ENCODE measurements around the gene CNNM2.
"Not testable (repeated sequence)": the region's sequence is repeated elsewhere in the genome, so short reads cannot be mapped to it uniquely, and the experiment has no call there.

Gene CNNM2

GRCh38 chr10:103109821-103110220 lies 191.7 kb downstream of the CNNM2 start:
- DNase-seq (ENCODE audit: low read depth in 2 of 2), result no peak

- DNase-seq (ENCODE audit: low read depth in 2 of 2), result no peak
Observed at GRCh38 chr10:103110407-103110806, 192.3 kb downstream of the CNNM2 start.

GRCh38 chr10:103111031-103111917 lies 193.2 kb downstream of the CNNM2 start:
- no peak for DNase-seq (ENCODE audit: low read depth in 2 of 2)

GRCh38 chr10:103111918-103112877 lies 194.1 kb downstream of the CNNM2 start:
- DNase-seq (ENCODE audit: low read depth in 2 of 2), result no peak

GRCh38 chr10:103114876-103115275 lies 196.8 kb downstream of the CNNM2 start:
- no peak for DNase-seq (ENCODE audit: low read depth in 2 of 2)

- DNase-seq (ENCODE audit: low read depth in 2 of 2), result no peak
Observed at GRCh38 chr10:103117247-103117646, 199.2 kb downstream of the CNNM2 start.

- DNase-seq (ENCODE audit: low read depth in 2 of 2), result no peak
Observed at GRCh38 chr10:103120546-103120945, 202.5 kb downstream of the CNNM2 start.

GRCh38 chr10:103120977-103121735 lies 203.1 kb downstream of the CNNM2 start:
- no peak for DNase-seq (ENCODE audit: low read depth in 2 of 2)

- DNase-seq (ENCODE audit: low read depth in 2 of 2), result no peak
Observed at GRCh38 chr10:103123282-103124024, 205.4 kb downstream of the CNNM2 start.

- DNase-seq (ENCODE audit: low read depth in 2 of 2), result no peak
Observed at GRCh38 chr10:103124420-103125096, 206.5 kb downstream of the CNNM2 start.

- DNase-seq (ENCODE audit: low read depth in 2 of 2), result no peak
Observed at GRCh38 chr10:103125323-103126267, 207.5 kb downstream of the CNNM2 start.

GRCh38 chr10:103127241-103127640 lies 209.1 kb downstream of the CNNM2 start:
- DNase-seq (ENCODE audit: low read depth in 2 of 2), result no peak

GRCh38 chr10:103130180-103130579 lies 212.1 kb downstream of the CNNM2 start:
- not testable (repeated sequence) for DNase-seq (ENCODE audit: low read depth in 2 of 2)

- no peak for DNase-seq (ENCODE audit: low read depth in 2 of 2)
Observed at GRCh38 chr10:103130910-103131309, 212.8 kb downstream of the CNNM2 start.

- DNase-seq (ENCODE audit: low read depth in 2 of 2), result not testable (repeated sequence)
Observed at GRCh38 chr10:103135168-103135567, 217.1 kb downstream of the CNNM2 start.

GRCh38 chr10:103139803-103140202 lies 221.7 kb downstream of the CNNM2 start:
- no peak for DNase-seq (ENCODE audit: low read depth in 2 of 2)

Measured in stimulated activated CD8-positive, alpha-beta memory T cell treated with anti-CD3 and anti-CD28 coated beads, Interleukin-7, amount 100 ng/mL, for 4 hours (primary cell).